HepG2 (cell line): ENCODE results near the gene TECPR1. TPM values are rescaled to one million over a fixed set of nuclear protein-coding genes. Genes with fewer than 3 reads are reported as not detected.

ENCODE experiments used
- EEA1 ChIP-seq: sonication (generic); formaldehyde crosslinking; IDR thresholded peaks from 2 replicates; pipeline ENCODE4 v1.5.1; 2020; ENCODE audit warnings: mild to moderate bottlenecking, missing genetic modification reagents, borderline replicate concordance
- FOXJ3 ChIP-seq: sonication (generic); formaldehyde crosslinking; IDR thresholded peaks from 2 replicates; pipeline ENCODE4 v1.4.0; 2020; ENCODE audit warnings: missing genetic modification reagents, mild to moderate bottlenecking, borderline replicate concordance
- GABPA ChIP-seq, 2 experiments: IDR thresholded peaks; 2 replicates each; pipeline ENCODE4 v1.6.1; 2011 to 2016; ENCODE audit warnings: low read depth in 2 of 2, low read length in 1 of 2, missing biosample characterization in 1 of 2, missing genetic modification characterization in 1 of 2
- NFKBIZ ChIP-seq: IDR thresholded peaks from 2 replicates; pipeline ENCODE4 v1.6.1; 2018; ENCODE audit warnings: missing genetic modification reagents, missing compliant biosample characterization
- STAG1 ChIP-seq: sonication (generic); formaldehyde crosslinking; IDR thresholded peaks from 2 replicates; pipeline ENCODE4 v1.4.0; 2020; ENCODE audit warnings: missing genetic modification reagents
- TIGD3 ChIP-seq: sonication (generic); formaldehyde crosslinking; IDR thresholded peaks from 2 replicates; pipeline ENCODE4 v1.5.1; 2020; ENCODE audit warnings: mild to moderate bottlenecking, missing genetic modification reagents, borderline replicate concordance
- ZNF20 ChIP-seq: sonication (generic); formaldehyde crosslinking; IDR thresholded peaks from 2 replicates; pipeline ENCODE4 v1.4.0; 2020; ENCODE audit warnings: mild to moderate bottlenecking, moderate library complexity, missing genetic modification reagents
- ZNF253 ChIP-seq: sonication (generic); formaldehyde crosslinking; IDR thresholded peaks from 2 replicates; pipeline ENCODE4 v1.8.0; 2022; ENCODE audit warnings: mild to moderate bottlenecking, missing genetic modification reagents, borderline replicate concordance
- ZNF441 ChIP-seq: sonication (generic); formaldehyde crosslinking; IDR thresholded peaks from 2 replicates; pipeline ENCODE4 v1.7.0; 2021; ENCODE audit warnings: missing genetic modification reagents, borderline replicate concordance
- ZNF496 ChIP-seq: sonication (generic); formaldehyde crosslinking; IDR thresholded peaks from 2 replicates; pipeline ENCODE4 v1.8.1; 2023; ENCODE audit warnings: mild to moderate bottlenecking, moderate library complexity, missing genetic modification reagents; ENCODE audit not compliant: insufficient replicate concordance
- polyA plus RNA-seq, 8 experiments: library from polyadenylated mRNA; depleted of rRNA in 3 of 8; stranded (reverse) in 7 of 8; unstranded in 1 of 8; fragments of >200 nt; fragmentation: Illumina TruSeq in 4 of 8; extraction: Trizol in 4 of 8; gene quantifications; 2 replicates each; pipeline versions ENCODE4 v1.2.1 to v1.2.3, GENCODE V29; 2011 to 2016; ENCODE audit warnings: low read depth in 4 of 8, missing spikeins in 1 of 8, mixed read lengths in 1 of 8; ENCODE audit not compliant: insufficient read depth in 1 of 8
- total RNA-seq, 5 experiments: library from RNA; depleted of rRNA; stranded (reverse); fragments of >200 nt; fragmentation: Illumina TruSeq; extraction: Trizol; gene quantifications; 2 replicates each; pipeline ENCODE4 v1.2.3, GENCODE V29; 2016; ENCODE audit warnings: low read depth in 1 of 5
- TF ChIP-seq, protein P1 (sequence below): sonication (generic); formaldehyde crosslinking; IDR thresholded peaks from 2 replicates; pipeline ENCODE4 v1.8.0; 2022; ENCODE audit warnings: missing genetic modification reagents, mild to moderate bottlenecking, inconsistent platforms, borderline replicate concordance
- TF ChIP-seq, protein P2 (sequence below): sonication (generic); formaldehyde crosslinking; IDR thresholded peaks from 2 replicates; pipeline ENCODE4 v1.8.0; 2022; ENCODE audit warnings: mild to moderate bottlenecking, missing genetic modification reagents, moderate library complexity
- TF ChIP-seq, protein P3 (sequence below): sonication (generic); formaldehyde crosslinking; IDR thresholded peaks from one replicate; pipeline ENCODE4 v1.5.1; 2020; ENCODE audit warnings: mild to moderate bottlenecking, missing genetic modification reagents; ENCODE audit errors: not compliant biosample characterization
- TF ChIP-seq, protein P4 (sequence below): sonication (generic); formaldehyde crosslinking; IDR thresholded peaks from 2 replicates; pipeline ENCODE4 v1.5.1; 2020; ENCODE audit warnings: mild to moderate bottlenecking, missing genetic modification reagents, moderate library complexity

The TECPR1 gene
- total and polyA plus RNA-seq, 2 of the 13 experiments (the other 11 are each of a cell fraction or from before 2014, with no cell fraction given) = 2.3 to 6.3 TPM

- TF ChIP-seq, protein P1, sequence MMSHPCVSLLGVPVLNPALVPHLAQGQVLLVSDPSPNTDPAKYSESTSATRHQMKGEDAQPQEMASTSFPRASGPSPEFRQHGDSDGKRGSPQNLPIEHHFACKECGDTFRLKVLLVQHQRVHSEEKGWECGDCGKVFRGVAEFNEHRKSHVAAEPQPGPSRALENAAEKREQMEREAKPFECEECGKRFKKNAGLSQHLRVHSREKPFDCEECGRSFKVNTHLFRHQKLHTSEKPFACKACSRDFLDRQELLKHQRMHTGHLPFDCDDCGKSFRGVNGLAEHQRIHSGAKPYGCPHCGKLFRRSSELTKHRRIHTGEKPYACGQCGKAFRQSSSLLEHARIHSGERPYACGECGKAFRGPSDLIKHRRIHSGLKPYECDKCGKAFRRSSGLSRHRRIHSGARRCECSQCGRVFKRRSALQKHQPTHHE (CRISPR knock-in tag) = no peak
- TF ChIP-seq TIGD3 (CRISPR knock-in tag) (no peak), ZNF253 (CRISPR knock-in tag) (no peak), GABPA (IDR thresholded peaks at IDR 0.05; ENCODE audit: low read depth, low read length) (no peak), GABPA (CRISPR knock-in tag; IDR thresholded peaks at IDR 0.05; ENCODE audit: low read depth) (no peak), STAG1 (CRISPR knock-in tag) (no peak), ZNF20 (CRISPR knock-in tag) (no peak), EEA1 (CRISPR knock-in tag) (no peak), NFKBIZ (CRISPR knock-in tag) (no peak), FOXJ3 (peak; percentile 86; the same call in 1 of the 2 replicates), ZNF441 (CRISPR knock-in tag) (peak; percentile 52; the same call in 1 of the 2 replicates), ZNF496 (CRISPR knock-in tag) (no peak)
- TF ChIP-seq, protein P2, sequence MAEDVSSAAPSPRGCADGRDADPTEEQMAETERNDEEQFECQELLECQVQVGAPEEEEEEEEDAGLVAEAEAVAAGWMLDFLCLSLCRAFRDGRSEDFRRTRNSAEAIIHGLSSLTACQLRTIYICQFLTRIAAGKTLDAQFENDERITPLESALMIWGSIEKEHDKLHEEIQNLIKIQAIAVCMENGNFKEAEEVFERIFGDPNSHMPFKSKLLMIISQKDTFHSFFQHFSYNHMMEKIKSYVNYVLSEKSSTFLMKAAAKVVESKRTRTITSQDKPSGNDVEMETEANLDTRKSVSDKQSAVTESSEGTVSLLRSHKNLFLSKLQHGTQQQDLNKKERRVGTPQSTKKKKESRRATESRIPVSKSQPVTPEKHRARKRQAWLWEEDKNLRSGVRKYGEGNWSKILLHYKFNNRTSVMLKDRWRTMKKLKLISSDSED = no peak
- TF ChIP-seq, protein P3, sequence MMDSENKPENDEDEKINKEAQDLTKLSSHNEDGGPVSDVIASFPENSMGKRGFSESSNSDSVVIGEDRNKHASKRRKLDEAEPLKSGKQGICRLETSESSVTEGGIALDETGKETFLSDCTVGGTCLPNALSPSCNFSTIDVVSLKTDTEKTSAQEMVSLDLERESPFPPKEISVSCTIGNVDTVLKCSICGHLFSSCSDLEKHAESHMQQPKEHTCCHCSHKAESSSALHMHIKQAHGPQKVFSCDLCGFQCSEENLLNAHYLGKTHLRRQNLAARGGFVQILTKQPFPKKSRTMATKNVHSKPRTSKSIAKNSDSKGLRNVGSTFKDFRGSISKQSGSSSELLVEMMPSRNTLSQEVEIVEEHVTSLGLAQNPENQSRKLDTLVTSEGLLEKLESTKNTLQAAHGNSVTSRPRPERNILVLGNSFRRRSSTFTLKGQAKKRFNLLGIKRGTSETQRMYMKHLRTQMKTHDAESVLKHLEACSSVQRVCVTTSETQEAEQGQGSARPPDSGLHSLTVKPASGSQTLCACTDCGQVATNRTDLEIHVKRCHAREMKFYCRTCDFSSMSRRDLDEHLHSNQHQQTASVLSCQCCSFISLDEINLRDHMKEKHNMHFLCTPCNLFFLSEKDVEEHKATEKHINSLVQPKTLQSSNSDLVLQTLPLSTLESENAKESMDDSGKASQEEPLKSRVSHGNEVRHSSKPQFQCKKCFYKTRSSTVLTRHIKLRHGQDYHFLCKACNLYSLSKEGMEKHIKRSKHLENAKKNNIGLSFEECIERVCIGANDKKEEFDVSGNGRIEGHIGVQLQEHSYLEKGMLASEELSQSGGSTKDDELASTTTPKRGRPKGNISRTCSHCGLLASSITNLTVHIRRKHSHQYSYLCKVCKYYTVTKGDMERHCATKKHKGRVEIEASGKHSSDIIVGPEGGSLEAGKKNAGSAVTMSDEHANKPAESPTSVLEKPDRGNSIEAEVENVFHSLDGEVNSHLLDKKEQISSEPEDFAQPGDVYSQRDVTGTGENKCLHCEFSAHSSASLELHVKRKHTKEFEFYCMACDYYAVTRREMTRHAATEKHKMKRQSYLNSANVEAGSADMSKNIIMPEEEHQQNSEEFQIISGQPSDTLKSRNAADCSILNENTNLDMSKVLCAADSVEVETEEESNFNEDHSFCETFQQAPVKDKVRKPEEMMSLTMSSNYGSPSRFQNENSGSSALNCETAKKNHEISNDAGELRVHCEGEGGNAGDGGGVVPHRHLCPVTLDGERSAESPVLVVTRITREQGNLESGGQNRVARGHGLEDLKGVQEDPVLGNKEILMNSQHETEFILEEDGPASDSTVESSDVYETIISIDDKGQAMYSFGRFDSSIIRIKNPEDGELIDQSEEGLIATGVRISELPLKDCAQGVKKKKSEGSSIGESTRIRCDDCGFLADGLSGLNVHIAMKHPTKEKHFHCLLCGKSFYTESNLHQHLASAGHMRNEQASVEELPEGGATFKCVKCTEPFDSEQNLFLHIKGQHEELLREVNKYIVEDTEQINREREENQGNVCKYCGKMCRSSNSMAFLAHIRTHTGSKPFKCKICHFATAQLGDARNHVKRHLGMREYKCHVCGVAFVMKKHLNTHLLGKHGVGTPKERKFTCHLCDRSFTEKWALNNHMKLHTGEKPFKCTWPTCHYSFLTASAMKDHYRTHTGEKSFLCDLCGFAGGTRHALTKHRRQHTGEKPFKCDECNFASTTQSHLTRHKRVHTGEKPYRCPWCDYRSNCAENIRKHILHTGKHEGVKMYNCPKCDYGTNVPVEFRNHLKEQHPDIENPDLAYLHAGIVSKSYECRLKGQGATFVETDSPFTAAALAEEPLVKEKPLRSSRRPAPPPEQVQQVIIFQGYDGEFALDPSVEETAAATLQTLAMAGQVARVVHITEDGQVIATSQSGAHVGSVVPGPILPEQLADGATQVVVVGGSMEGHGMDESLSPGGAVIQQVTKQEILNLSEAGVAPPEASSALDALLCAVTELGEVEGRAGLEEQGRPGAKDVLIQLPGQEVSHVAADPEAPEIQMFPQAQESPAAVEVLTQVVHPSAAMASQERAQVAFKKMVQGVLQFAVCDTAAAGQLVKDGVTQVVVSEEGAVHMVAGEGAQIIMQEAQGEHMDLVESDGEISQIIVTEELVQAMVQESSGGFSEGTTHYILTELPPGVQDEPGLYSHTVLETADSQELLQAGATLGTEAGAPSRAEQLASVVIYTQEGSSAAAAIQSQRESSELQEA (CRISPR knock-in tag) = no peak
- TF ChIP-seq, protein P4, sequence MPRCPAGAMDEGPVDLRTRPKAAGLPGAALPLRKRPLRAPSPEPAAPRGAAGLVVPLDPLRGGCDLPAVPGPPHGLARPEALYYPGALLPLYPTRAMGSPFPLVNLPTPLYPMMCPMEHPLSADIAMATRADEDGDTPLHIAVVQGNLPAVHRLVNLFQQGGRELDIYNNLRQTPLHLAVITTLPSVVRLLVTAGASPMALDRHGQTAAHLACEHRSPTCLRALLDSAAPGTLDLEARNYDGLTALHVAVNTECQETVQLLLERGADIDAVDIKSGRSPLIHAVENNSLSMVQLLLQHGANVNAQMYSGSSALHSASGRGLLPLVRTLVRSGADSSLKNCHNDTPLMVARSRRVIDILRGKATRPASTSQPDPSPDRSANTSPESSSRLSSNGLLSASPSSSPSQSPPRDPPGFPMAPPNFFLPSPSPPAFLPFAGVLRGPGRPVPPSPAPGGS (CRISPR knock-in tag) = no peak; the same call in 1 of the 2 replicates
These were observed 48.8 kb upstream of the TECPR1 start (continued) for GRCh38 chr7:98300595-98301372.
